ENCODE results near the gene MLLT10.

MLLT10 gene

DNA sequence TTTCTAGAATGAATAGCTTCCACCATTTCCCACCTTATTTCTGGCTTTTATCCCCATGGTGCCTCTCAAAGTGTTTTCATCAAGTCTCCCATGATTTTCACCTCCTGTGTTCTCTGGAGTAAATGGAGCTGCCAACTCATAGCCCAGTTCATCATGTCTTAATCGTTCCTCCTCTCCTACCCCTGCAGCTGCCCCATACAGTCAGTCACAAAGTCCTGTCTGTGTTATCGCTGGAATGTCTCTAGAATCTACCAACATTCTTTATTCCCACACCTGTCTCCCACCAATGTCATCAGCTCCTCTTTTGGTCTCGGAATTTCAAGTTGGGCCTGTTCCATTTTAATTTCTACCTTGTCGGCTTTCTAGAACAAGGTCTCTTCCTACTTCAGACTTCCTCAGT is 178.9 kb downstream of the MLLT10 start:
- no peak for TF ChIP-seq SIN3A (IDR thresholded peaks at IDR 0.05; ENCODE audit: borderline replicate concordance, insufficient read depth, low read length)
- TF ChIP-seq FOXP2 (optimal IDR thresholded peaks at IDR 0.05; ENCODE audit: borderline replicate concordance, extremely low read depth, extremely low read length, insufficient read depth), result no peak
- TF ChIP-seq TAF1 (IDR thresholded peaks at IDR 0.05; ENCODE audit: borderline replicate concordance, insufficient read depth, low read length), result no peak
- no peak for TF ChIP-seq POLR2AphosphoS5 (IDR thresholded peaks at IDR 0.05; ENCODE audit: low read depth, low read length)
- TF ChIP-seq, protein P1, sequence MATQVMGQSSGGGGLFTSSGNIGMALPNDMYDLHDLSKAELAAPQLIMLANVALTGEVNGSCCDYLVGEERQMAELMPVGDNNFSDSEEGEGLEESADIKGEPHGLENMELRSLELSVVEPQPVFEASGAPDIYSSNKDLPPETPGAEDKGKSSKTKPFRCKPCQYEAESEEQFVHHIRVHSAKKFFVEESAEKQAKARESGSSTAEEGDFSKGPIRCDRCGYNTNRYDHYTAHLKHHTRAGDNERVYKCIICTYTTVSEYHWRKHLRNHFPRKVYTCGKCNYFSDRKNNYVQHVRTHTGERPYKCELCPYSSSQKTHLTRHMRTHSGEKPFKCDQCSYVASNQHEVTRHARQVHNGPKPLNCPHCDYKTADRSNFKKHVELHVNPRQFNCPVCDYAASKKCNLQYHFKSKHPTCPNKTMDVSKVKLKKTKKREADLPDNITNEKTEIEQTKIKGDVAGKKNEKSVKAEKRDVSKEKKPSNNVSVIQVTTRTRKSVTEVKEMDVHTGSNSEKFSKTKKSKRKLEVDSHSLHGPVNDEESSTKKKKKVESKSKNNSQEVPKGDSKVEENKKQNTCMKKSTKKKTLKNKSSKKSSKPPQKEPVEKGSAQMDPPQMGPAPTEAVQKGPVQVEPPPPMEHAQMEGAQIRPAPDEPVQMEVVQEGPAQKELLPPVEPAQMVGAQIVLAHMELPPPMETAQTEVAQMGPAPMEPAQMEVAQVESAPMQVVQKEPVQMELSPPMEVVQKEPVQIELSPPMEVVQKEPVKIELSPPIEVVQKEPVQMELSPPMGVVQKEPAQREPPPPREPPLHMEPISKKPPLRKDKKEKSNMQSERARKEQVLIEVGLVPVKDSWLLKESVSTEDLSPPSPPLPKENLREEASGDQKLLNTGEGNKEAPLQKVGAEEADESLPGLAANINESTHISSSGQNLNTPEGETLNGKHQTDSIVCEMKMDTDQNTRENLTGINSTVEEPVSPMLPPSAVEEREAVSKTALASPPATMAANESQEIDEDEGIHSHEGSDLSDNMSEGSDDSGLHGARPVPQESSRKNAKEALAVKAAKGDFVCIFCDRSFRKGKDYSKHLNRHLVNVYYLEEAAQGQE (IDR thresholded peaks at IDR 0.05; ENCODE audit: insufficient read depth in 1 of 2, low read depth in 2 of 2, low read length in 2 of 2), result no peak

DNA sequence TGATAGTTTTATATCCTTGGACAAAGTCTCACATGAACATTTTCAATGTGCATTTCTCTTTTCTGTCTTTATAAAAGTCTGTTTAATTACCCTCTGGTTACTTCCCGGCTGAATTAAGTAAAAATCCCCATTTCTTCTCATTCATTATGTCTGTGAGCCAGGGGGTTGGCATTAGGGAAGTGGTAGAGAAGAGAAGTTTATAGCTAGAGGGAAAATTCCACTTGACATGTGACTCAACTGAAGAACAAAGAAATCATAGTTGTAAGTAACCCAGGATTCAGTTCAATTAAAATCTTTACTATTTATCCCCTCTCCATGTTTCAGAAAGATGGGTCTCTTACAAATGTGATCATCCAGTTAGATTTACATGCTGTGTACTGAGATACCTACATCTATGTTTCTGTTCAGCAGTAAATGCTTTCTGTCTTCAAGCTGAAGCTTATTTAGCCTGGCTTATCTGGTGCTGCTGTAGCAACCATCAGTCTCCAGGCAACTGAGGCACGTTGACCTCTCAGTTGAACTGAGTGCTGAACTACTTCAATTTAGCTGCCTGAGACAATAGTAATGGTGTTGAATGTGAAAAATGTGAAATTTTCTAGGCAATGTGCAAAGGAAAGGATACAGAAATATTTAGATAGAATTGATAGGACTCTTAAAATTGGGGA is 181.6 kb downstream of the MLLT10 start:
- TF ChIP-seq TAF1 (IDR thresholded peaks at IDR 0.05; ENCODE audit: borderline replicate concordance, insufficient read depth, low read length) (no peak), POLR2AphosphoS5 (IDR thresholded peaks at IDR 0.05; ENCODE audit: low read depth, low read length) (no peak), SIN3A (IDR thresholded peaks at IDR 0.05; ENCODE audit: borderline replicate concordance, insufficient read depth, low read length) (no peak), FOXP2 (optimal IDR thresholded peaks at IDR 0.05; ENCODE audit: borderline replicate concordance, extremely low read depth, extremely low read length, insufficient read depth) (no peak)
- TF ChIP-seq, protein P1 (IDR thresholded peaks at IDR 0.05; ENCODE audit: insufficient read depth in 1 of 2, low read depth in 2 of 2, low read length in 2 of 2), result no peak

DNA sequence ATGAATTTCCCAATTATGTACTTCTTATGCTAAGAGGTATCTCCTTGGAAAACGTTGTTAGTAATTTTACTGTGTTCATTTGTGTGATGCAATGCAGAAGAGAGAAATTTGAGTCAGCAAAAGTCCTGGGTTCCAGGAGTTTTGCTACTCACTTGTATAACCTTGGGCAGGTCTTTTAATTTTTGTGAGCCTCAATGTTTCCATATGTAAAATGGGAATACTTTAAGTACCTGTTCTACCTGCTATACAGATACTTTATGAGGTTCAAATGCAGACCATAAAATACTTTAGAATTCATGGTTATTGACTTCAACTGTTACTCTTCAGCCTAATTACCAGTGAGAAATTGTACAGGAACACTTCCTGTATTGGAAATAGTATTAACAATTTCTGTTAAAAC is 185.5 kb downstream of the MLLT10 start:
- TF ChIP-seq FOXP2 (optimal IDR thresholded peaks at IDR 0.05; ENCODE audit: borderline replicate concordance, extremely low read depth, extremely low read length, insufficient read depth) (no peak), SIN3A (IDR thresholded peaks at IDR 0.05; ENCODE audit: borderline replicate concordance, insufficient read depth, low read length) (no peak), POLR2AphosphoS5 (IDR thresholded peaks at IDR 0.05; ENCODE audit: low read depth, low read length) (no peak), TAF1 (IDR thresholded peaks at IDR 0.05; ENCODE audit: borderline replicate concordance, insufficient read depth, low read length) (no peak)
- TF ChIP-seq, protein P1 (IDR thresholded peaks at IDR 0.05; ENCODE audit: insufficient read depth in 1 of 2, low read depth in 2 of 2, low read length in 2 of 2), result no peak

DNA sequence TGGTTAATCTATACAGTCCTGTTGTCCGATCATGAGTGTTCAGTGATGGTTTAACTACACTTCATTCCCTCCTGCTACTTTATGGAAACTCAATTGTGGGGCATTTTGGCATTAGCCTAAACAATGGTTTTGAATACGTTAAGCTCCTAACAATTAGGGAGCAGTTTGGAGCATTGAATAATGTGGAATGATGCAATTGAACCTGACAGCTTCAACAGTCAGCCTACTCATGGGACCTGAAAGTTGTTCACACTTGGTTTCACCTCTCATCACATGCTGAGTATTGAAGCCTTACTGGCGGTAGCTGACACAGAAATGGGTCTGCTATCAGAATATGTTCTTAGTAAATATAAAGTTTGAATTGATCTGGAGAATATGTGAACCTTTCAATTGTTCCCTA is 186.1 kb downstream of the MLLT10 start:
- no peak for TF ChIP-seq FOXP2 (optimal IDR thresholded peaks at IDR 0.05; ENCODE audit: borderline replicate concordance, extremely low read depth, extremely low read length, insufficient read depth)
- no peak for TF ChIP-seq SIN3A (IDR thresholded peaks at IDR 0.05; ENCODE audit: borderline replicate concordance, insufficient read depth, low read length)
- TF ChIP-seq, protein P1 (IDR thresholded peaks at IDR 0.05; ENCODE audit: insufficient read depth in 1 of 2, low read depth in 2 of 2, low read length in 2 of 2), result no peak
- no peak for TF ChIP-seq POLR2AphosphoS5 (IDR thresholded peaks at IDR 0.05; ENCODE audit: low read depth, low read length)
- no peak for TF ChIP-seq TAF1 (IDR thresholded peaks at IDR 0.05; ENCODE audit: borderline replicate concordance, insufficient read depth, low read length)
